ENCODE data around the gene HAPSTR1. TPM values are rescaled to one million over a fixed set of nuclear protein-coding genes. Genes with fewer than 3 reads are reported as not detected.

HAPSTR1 gene
- total and polyA plus RNA-seq, 2 experiments from 2014 or later, result 26.5 to 60.0 TPM

DNA sequence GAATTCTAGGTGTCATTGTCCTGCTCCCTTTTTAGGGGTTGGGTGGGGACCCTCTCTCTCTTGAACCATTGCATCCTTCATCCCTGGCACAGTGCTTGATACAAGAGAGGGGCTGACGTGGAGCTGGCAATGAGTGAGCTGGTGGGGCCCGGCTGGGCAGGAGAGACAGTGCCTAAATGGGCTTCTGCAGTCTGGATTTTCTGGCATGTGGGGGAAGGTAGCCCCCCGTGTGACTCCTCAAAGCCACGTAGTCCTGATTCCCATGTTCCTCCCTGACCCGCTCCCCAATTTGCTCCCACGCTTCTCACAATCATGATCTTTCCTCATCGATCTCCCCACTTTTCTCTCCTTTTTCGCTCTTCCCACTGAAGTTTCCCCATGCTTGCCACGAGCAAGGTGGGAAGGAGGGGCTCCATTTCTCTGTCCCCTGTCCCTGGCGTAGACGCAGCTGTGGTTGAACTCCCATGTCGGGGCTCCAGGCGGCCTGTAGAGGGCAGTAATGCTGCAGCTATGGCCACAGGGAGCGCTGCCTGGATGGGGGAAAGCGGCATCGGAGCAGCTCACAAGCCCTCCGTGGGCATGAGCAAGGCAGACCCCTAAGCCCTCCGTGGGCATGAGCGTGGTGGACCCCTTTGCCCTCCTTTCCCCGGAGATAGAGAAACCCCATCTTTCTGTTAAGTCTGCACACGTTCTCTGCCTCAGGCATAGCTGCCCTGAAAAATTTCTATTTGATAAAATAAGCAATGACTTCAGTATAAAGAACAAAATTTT lies 47.5 kb downstream of the HAPSTR1 start:
- TF ChIP-seq, protein P1, sequence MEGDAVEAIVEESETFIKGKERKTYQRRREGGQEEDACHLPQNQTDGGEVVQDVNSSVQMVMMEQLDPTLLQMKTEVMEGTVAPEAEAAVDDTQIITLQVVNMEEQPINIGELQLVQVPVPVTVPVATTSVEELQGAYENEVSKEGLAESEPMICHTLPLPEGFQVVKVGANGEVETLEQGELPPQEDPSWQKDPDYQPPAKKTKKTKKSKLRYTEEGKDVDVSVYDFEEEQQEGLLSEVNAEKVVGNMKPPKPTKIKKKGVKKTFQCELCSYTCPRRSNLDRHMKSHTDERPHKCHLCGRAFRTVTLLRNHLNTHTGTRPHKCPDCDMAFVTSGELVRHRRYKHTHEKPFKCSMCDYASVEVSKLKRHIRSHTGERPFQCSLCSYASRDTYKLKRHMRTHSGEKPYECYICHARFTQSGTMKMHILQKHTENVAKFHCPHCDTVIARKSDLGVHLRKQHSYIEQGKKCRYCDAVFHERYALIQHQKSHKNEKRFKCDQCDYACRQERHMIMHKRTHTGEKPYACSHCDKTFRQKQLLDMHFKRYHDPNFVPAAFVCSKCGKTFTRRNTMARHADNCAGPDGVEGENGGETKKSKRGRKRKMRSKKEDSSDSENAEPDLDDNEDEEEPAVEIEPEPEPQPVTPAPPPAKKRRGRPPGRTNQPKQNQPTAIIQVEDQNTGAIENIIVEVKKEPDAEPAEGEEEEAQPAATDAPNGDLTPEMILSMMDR (IDR thresholded peaks at IDR 0.05; ENCODE audit: low read depth, low read length), result peak; percentile 99
- Histone ChIP-seq H3K4me3 (no peak overlapping the region), H3K36me3 (no peaks in the 10 kb centered on the region), H3K27ac (no peak overlapping the region), H3K4me1 (ENCODE audit: low read depth) (no peaks in the 10 kb centered on the region), H3K9me3 (ENCODE audit: low read depth) (no peaks in the 10 kb centered on the region), H3K27me3 (no peaks in the 10 kb centered on the region)
- DNase-seq (ENCODE audit: low read depth in 1 of 2, low spot score in 1 of 2), result peak; percentile 73 to 84

DNA sequence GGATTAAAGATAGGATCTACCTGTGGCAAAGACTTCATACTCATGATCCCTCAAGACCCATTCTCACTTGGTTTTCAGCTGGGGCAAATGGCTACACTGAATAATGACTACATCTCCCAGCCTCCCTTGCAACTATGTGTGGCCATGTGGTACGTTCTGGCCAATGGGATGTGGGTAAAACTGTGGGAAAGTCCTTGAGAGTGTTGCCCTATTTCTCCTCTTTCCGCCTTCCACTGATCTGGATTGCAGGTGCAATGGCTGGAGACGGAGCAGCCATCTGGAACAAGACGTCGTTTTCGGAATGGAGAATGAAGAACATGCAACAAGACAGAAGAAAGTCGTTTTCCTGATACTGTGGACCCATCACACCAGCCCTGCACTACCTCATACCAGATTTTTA lies 48.5 kb downstream of the HAPSTR1 start:
- no peak overlapping the region for H3K27ac ChIP-seq
- no peaks in the 10 kb centered on the region for H3K4me1 ChIP-seq (ENCODE audit: low read depth)
- no peaks in the 10 kb centered on the region for H3K36me3 ChIP-seq
- TF ChIP-seq, protein P1 (IDR thresholded peaks at IDR 0.05; ENCODE audit: low read depth, low read length), result no peak
- no peak overlapping the region for H3K4me3 ChIP-seq
- DNase-seq (ENCODE audit: low read depth in 1 of 2, low spot score in 1 of 2), result peak in 1 of 2 donors; percentile 38
- no peaks in the 10 kb centered on the region for H3K27me3 ChIP-seq
- H3K9me3 ChIP-seq (ENCODE audit: low read depth), result no peaks in the 10 kb centered on the region

Other genes with a start within 250 kb of the HAPSTR1 start
- 158 and 165 TPM in 2 replicates for gene CARHSP1, start 222.6 kb upstream of the HAPSTR1 start, total RNA-seq
- 125 and 174 TPM in 2 replicates for gene CARHSP1, start 222.6 kb upstream of the HAPSTR1 start, polyA plus RNA-seq
- gene LITAFD, start 209.3 kb upstream of the HAPSTR1 start, total RNA-seq, result not detected in 2 replicates
- gene LITAFD, start 209.3 kb upstream of the HAPSTR1 start, polyA plus RNA-seq, result 0.43 TPM in 1 of 2 replicates, not detected in the other
- 41.4 and 77.0 TPM in 2 replicates for gene USP7, start 127.7 kb upstream of the HAPSTR1 start, total RNA-seq
- 45.1 and 69.8 TPM in 2 replicates for gene USP7, start 127.7 kb upstream of the HAPSTR1 start, polyA plus RNA-seq

Data from cardiac muscle cell (in vitro differentiated cells and primary cell).